ENCODE data around the gene SENP3.

The SENP3 gene

GRCh38 chr17:7561589-7562207 lies at the start of gene SENP3:
TSS of gene SENP3 (plus strand) at chr17:7561919. CDS start at chr17:7563077, 1,158 bp downstream.
- no peak for TF ChIP-seq CTCF (conservative IDR thresholded peaks at IDR 0.05; ENCODE audit: low read depth, low read length)
- H3K4me3 ChIP-seq (ENCODE audit: low read depth, low read length) = peak within 1 kb of the TSS; percentile 84
- DNase-seq (ENCODE audit: low read depth) = peak; percentile 91

- no peak overlapping the region for H3K4me3 ChIP-seq (ENCODE audit: low read depth, low read length)
- DNase-seq (ENCODE audit: low read depth) = no peak
- TF ChIP-seq CTCF (conservative IDR thresholded peaks at IDR 0.05; ENCODE audit: low read depth, low read length) = no peak
Observed at GRCh38 chr17:7512105-7512504, 49.6 kb upstream of the SENP3 start.

GRCh38 chr17:7512824-7513540 lies 48.7 kb upstream of the SENP3 start:
- DNase-seq (ENCODE audit: low read depth) = no peak
- no peak overlapping the region for H3K4me3 ChIP-seq (ENCODE audit: low read depth, low read length)

GRCh38 chr17:7513850-7514419 lies 47.8 kb upstream of the SENP3 start:
- no peak for DNase-seq (ENCODE audit: low read depth)
- TF ChIP-seq CTCF (conservative IDR thresholded peaks at IDR 0.05; ENCODE audit: low read depth, low read length) = no peak

More at GRCh38 chr17:7512824-7513540, 48.7 kb upstream of the SENP3 start:
- TF ChIP-seq CTCF (conservative IDR thresholded peaks at IDR 0.05; ENCODE audit: low read depth, low read length) = no peak

DNA sequence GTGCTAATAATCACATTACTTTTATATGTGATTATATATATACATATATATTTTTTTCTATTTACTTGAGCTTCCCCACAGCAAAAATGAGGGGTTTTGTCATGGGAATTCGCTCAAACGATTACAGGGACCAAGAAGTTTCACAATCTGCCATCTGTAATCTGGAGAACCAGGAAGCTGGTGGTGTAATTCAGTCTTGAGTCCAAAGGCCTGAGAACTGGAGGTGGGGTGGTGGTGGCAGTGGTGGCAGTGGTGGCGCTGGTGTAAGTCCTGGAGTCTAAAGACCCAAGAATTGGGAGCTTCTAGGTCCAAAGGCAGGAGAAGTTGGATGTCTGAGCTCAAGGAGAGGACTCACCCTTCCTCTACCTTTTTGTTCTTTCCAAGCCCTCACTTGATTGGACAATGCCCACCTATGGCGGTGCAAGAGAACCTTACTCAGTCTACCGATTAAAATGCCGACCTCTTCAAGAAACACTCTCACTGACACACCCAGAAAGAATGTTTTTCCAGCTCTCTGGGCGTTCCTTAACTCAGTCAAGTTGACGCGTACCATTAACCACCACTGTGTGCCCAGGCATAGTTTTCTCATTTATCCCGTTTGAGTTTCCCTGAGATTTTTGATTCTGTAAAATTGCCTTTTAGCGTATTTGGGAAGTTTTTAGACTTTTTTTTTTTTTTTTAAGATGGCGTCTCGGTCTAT lies 45.7 kb upstream of the SENP3 start:
- H3K4me3 ChIP-seq (ENCODE audit: low read depth, low read length) = no peak overlapping the region
- DNase-seq (ENCODE audit: low read depth) = no peak
- TF ChIP-seq CTCF (conservative IDR thresholded peaks at IDR 0.05; ENCODE audit: low read depth, low read length) = no peak

More at GRCh38 chr17:7513850-7514419, 47.8 kb upstream of the SENP3 start:
- H3K4me3 ChIP-seq (ENCODE audit: low read depth, low read length) = no peak overlapping the region

- TF ChIP-seq CTCF (conservative IDR thresholded peaks at IDR 0.05; ENCODE audit: low read depth, low read length) = peak; percentile 56
- H3K4me3 ChIP-seq (ENCODE audit: low read depth, low read length) = no peak overlapping the region
- peak; percentile 26 for DNase-seq (ENCODE audit: low read depth)
Observed at GRCh38 chr17:7523033-7523432, 38.7 kb upstream of the SENP3 start.
